ENCODE measurements around the gene F12. TPM values are rescaled to one million over a fixed set of nuclear protein-coding genes. Genes with fewer than 3 reads are reported as not detected.

Gene F12
- total RNA-seq, 1 donor from 2014 or later, result not detected

- Histone ChIP-seq H3K9ac (no peak overlapping the region), H3K27ac (no peak overlapping the region), H4K20me1 (ENCODE audit: low read depth) (no peaks in the 10 kb centered on the region), H3F3A (ENCODE audit: low read depth) (peaks cover 14% of the 10 kb centered on the region), H3K36me3 (no peaks in the 10 kb centered on the region), H3K4me2 (no peak overlapping the region), H3K27me3 (no peaks in the 10 kb centered on the region), H2AFZ (replicated peaks) (no peak overlapping the region), H3K4me3 (no peak overlapping the region), H3K9me3 (ENCODE audit: low read depth) (no peaks in the 10 kb centered on the region), H3K4me1 (peaks cover 6% of the 10 kb centered on the region), H3K79me2 (ENCODE audit: low read depth) (no peaks in the 10 kb centered on the region)
- DNase-seq (ENCODE audit: low spot score), result no peak
- Mint-ChIP-seq H3K27ac (no peak overlapping the region), H3K36me3 (peaks cover 21% of the 10 kb centered on the region), H3K4me3 (peak overlapping the region; percentile 21), H3K27me3 (ENCODE audit: insufficient read depth, low read depth) (peaks cover 15% of the 10 kb centered on the region), H3K4me1 (peaks cover 18% of the 10 kb centered on the region), H3K9me3 (no peaks in the 10 kb centered on the region)
- TF ChIP-seq EZH2 (IDR thresholded peaks at IDR 0.05), result no peak
These were observed 31.8 kb upstream of the F12 start for GRCh38 chr5:177440990-177441780.

GRCh38 chr5:177440211-177440989 is 31.0 kb upstream of the F12 start:
- Histone ChIP-seq H3K27ac (no peak overlapping the region), H3K4me1 (no peaks in the 10 kb centered on the region), H3F3A (ENCODE audit: low read depth) (peaks cover 13% of the 10 kb centered on the region), H4K20me1 (ENCODE audit: low read depth) (no peaks in the 10 kb centered on the region), H3K4me3 (no peak overlapping the region), H3K27me3 (no peaks in the 10 kb centered on the region), H3K36me3 (no peaks in the 10 kb centered on the region), H2AFZ (replicated peaks) (no peak overlapping the region), H3K9me3 (ENCODE audit: low read depth) (no peaks in the 10 kb centered on the region), H3K4me2 (no peak overlapping the region), H3K79me2 (ENCODE audit: low read depth) (no peaks in the 10 kb centered on the region), H3K9ac (no peak overlapping the region)
- Mint-ChIP-seq H3K4me1 (peaks cover 11% of the 10 kb centered on the region), H3K36me3 (peaks cover 21% of the 10 kb centered on the region), H3K9me3 (no peaks in the 10 kb centered on the region), H3K27me3 (ENCODE audit: insufficient read depth, low read depth) (peaks cover 13% of the 10 kb centered on the region), H3K27ac (no peak overlapping the region), H3K4me3 (no peak overlapping the region)
- TF ChIP-seq EZH2phosphoT487 (IDR thresholded peaks at IDR 0.05) (no peak), CTCF (IDR thresholded peaks at IDR 0.05) (no peak), EZH2 (IDR thresholded peaks at IDR 0.05) (no peak)
- no peak for DNase-seq (ENCODE audit: low spot score)

- H3K27ac Mint-ChIP-seq, result no peak overlapping the region
- no peaks in the 10 kb centered on the region for H3K9me3 Mint-ChIP-seq
- peaks cover 3% of the 10 kb centered on the region for H3K4me1 Mint-ChIP-seq
- Histone ChIP-seq H3K27me3 (no peaks in the 10 kb centered on the region), H4K20me1 (ENCODE audit: low read depth) (no peaks in the 10 kb centered on the region), H2AFZ (replicated peaks) (no peak overlapping the region), H3K4me2 (no peak overlapping the region), H3K4me3 (no peak overlapping the region), H3K9ac (no peak overlapping the region), H3K27ac (no peak overlapping the region), H3K36me3 (no peaks in the 10 kb centered on the region), H3K9me3 (ENCODE audit: low read depth) (no peaks in the 10 kb centered on the region), H3F3A (ENCODE audit: low read depth) (peaks cover 6% of the 10 kb centered on the region), H3K79me2 (ENCODE audit: low read depth) (no peaks in the 10 kb centered on the region), H3K4me1 (no peaks in the 10 kb centered on the region)
- H3K27me3 Mint-ChIP-seq (ENCODE audit: insufficient read depth, low read depth), result peaks cover 10% of the 10 kb centered on the region
- no peak overlapping the region for H3K4me3 Mint-ChIP-seq
- peaks cover 21% of the 10 kb centered on the region for H3K36me3 Mint-ChIP-seq
- no peak for TF ChIP-seq EZH2 (IDR thresholded peaks at IDR 0.05)
- TF ChIP-seq EZH2phosphoT487 (IDR thresholded peaks at IDR 0.05), result no peak
- TF ChIP-seq CTCF (IDR thresholded peaks at IDR 0.05), result no peak
- no peak for DNase-seq (ENCODE audit: low spot score)
These were observed 30.2 kb upstream of the F12 start for GRCh38 chr5:177439518-177440053.

All from neural progenitor cell (in vitro differentiated cells).